H1 (cell line): ENCODE data around the gene DHX58. TPM values are rescaled to one million over a fixed set of nuclear protein-coding genes. Genes with fewer than 3 reads are reported as not detected.

Source experiments
- CTCF ChIA-PET: fragments of 300-600 bp; sonication (Branson Sonifier 250); formaldehyde crosslinking; loops from one replicate; lab custom pipeline; 2021; ENCODE audit not compliant: partially characterized antibody; lab: Charles Lee
- POLR2A ChIA-PET: fragments of 300-600 bp; sonication (Branson Sonifier 250); formaldehyde crosslinking; loops from one replicate; lab custom pipeline; 2021; ENCODE audit warnings: inconsistent platforms; ENCODE audit not compliant: partially characterized antibody; lab: Charles Lee
- DNase-seq, 2 experiments: peaks; one replicate each; pipeline versions ENCODE4 v3.0.0 to v3.0.0-alpha.2; 2010 to 2022; ENCODE audit warnings: low spot score in 2 of 2, low read depth in 1 of 2, mixed read lengths in 1 of 2
- FAIRE-seq: peaks from 2 replicates; lab custom pipeline; 2011; peaks lifted over from hg19 to GRCh38; lab: Jason Lieb, UNC
- H2AFZ ChIP-seq: 2 replicates; pipeline ENCODE4 v1.8.1; 2012; ENCODE audit warnings: low read length, inconsistent platforms
- H2AK5ac ChIP-seq: 2 replicates; pipeline ENCODE4 v1.6.1; 2013; ENCODE audit warnings: low read depth, low read length
- H2BK120ac ChIP-seq: replicated peaks from 2 replicates; pipeline ENCODE3; 2013; ENCODE audit warnings: low read depth, low read length, inconsistent platforms
- H2BK12ac ChIP-seq: 2 replicates; pipeline ENCODE4 v1.6.1; 2013; ENCODE audit warnings: low read depth, low read length
- H2BK15ac ChIP-seq: 2 replicates; pipeline ENCODE4 v1.6.1; 2013; ENCODE audit warnings: low read length
- H2BK20ac ChIP-seq: 2 replicates; pipeline ENCODE4 v1.6.1; 2013; ENCODE audit warnings: low read length
- H2BK5ac ChIP-seq: 2 replicates; pipeline ENCODE4 v1.6.1; 2013; ENCODE audit warnings: low read depth, low read length
- H3K14ac ChIP-seq: 2 replicates; pipeline ENCODE4 v1.6.1; 2013; ENCODE audit warnings: inconsistent platforms; ENCODE audit not compliant: insufficient read length
- H3K18ac ChIP-seq: 2 replicates; pipeline ENCODE4 v1.6.1; 2013; ENCODE audit warnings: low read length; ENCODE audit errors: extremely low read depth
- H3K23ac ChIP-seq: 2 replicates; pipeline ENCODE4 v1.6.1; 2013; ENCODE audit warnings: inconsistent platforms; ENCODE audit not compliant: insufficient read length
- H3K23me2 ChIP-seq: 2 replicates; pipeline ENCODE4 v1.6.1; 2013; ENCODE audit warnings: low read depth, low read length
- H3K27ac ChIP-seq: 2 replicates; pipeline ENCODE4 v1.6.1; 2011; ENCODE audit warnings: low read depth, low read length, inconsistent platforms
- H3K27me3 ChIP-seq, 4 experiments: replicated peaks in 1 of 4; 1 replicate in 1 of 4; 2 replicates in 3 of 4; pipeline versions ENCODE4 v1.6.1 to v1.8.1; 2011 to 2013; ENCODE audit warnings: low read length in 3 of 4, mild to moderate bottlenecking in 3 of 4, inconsistent platforms in 2 of 4, mixed read lengths in 2 of 4, moderate library complexity in 1 of 4; ENCODE audit not compliant: control insufficient read depth in 3 of 4, insufficient read depth in 3 of 4; ENCODE audit errors: extremely low read depth in 1 of 4
- H3K36me3 ChIP-seq, 4 experiments: 2 replicates each; pipeline versions ENCODE4 v1.6.1 to v1.8.1; 2011 to 2013; ENCODE audit warnings: mild to moderate bottlenecking in 4 of 4, low read length in 3 of 4, moderate library complexity in 2 of 4, control low read depth in 1 of 4, inconsistent platforms in 1 of 4; ENCODE audit not compliant: insufficient read depth in 4 of 4, control insufficient read depth in 2 of 4
- H3K4ac ChIP-seq: replicated peaks from 2 replicates; pipeline ENCODE3; 2013; ENCODE audit warnings: low read length, low read depth, mixed read lengths, inconsistent platforms; ENCODE audit not compliant: insufficient read length
- H3K4me1 ChIP-seq, 4 experiments: replicated peaks in 1 of 4; 1 replicate in 1 of 4; 2 replicates in 3 of 4; pipeline versions ENCODE4 v1.6.1 to v1.8.1; 2011 to 2013; ENCODE audit warnings: low read length in 3 of 4, inconsistent platforms in 2 of 4, mixed read lengths in 1 of 4; ENCODE audit not compliant: insufficient read depth in 4 of 4, control insufficient read depth in 3 of 4
- H3K4me2 ChIP-seq, 2 experiments: 2 replicates each; pipeline versions ENCODE4 v1.6.1 to v1.8.1; 2011 to 2013; ENCODE audit warnings: low read depth in 2 of 2, low read length in 2 of 2, control low read depth in 1 of 2, inconsistent platforms in 1 of 2, mild to moderate bottlenecking in 1 of 2; ENCODE audit not compliant: insufficient read depth in 1 of 2
- H3K4me3 ChIP-seq, 4 experiments: fragments of 200-600, 300-600 bp in 1 of 4; sonication (generic), shearing (Covaris generic), sonication (Bioruptor Twin) in 1 of 4; 2 replicates each; pipeline versions ENCODE4 v1.5.1 to v1.8.1; 2011 to 2016; ENCODE audit warnings: low read length in 4 of 4, low read depth in 3 of 4, control low read depth in 2 of 4, inconsistent platforms in 2 of 4, mild to moderate bottlenecking in 2 of 4, mixed read lengths in 1 of 4, moderate library complexity in 1 of 4; ENCODE audit not compliant: insufficient read depth in 2 of 4; ENCODE audit errors: extremely low read depth in 1 of 4
- H3K56ac ChIP-seq: replicated peaks from 2 replicates; pipeline ENCODE3; 2013; ENCODE audit warnings: low read depth, mild to moderate bottlenecking, mixed read lengths, low read length, inconsistent platforms; ENCODE audit not compliant: insufficient read length
- H3K79me1 ChIP-seq: 2 replicates; pipeline ENCODE4 v1.6.1; 2013; ENCODE audit warnings: low read depth, low read length, control low read depth
- H3K79me2 ChIP-seq, 2 experiments: 2 replicates each; pipeline versions ENCODE4 v1.6.1 to v1.8.1; 2012 to 2013; ENCODE audit warnings: low read length in 2 of 2, mild to moderate bottlenecking in 2 of 2, inconsistent platforms in 1 of 2; ENCODE audit not compliant: insufficient read depth in 2 of 2, control insufficient read depth in 1 of 2
- H3K9ac ChIP-seq, 4 experiments: replicated peaks in 1 of 4; 1 replicate in 1 of 4; 2 replicates in 3 of 4; pipeline versions ENCODE4 v1.6.1 to v1.8.1; 2011 to 2013; ENCODE audit warnings: low read depth in 3 of 4, low read length in 3 of 4, control low read depth in 2 of 4, mild to moderate bottlenecking in 2 of 4, moderate library complexity in 2 of 4, inconsistent platforms in 1 of 4; ENCODE audit errors: extremely low read depth in 1 of 4
- H3K9me3 ChIP-seq, 2 experiments: 2 replicates each; pipeline versions ENCODE4 v1.6.1 to v1.8.1; 2012 to 2013; ENCODE audit warnings: mild to moderate bottlenecking in 2 of 2, moderate library complexity in 2 of 2, control low read depth in 1 of 2, inconsistent platforms in 1 of 2, low read depth in 1 of 2, low read length in 1 of 2, mixed read lengths in 1 of 2; ENCODE audit not compliant: insufficient read depth in 2 of 2
- H4K20me1 ChIP-seq, 2 experiments: replicated peaks in 1 of 2; 2 replicates each; pipeline versions ENCODE3 to v1.8.1; 2011 to 2013; ENCODE audit warnings: inconsistent platforms in 2 of 2, low read length in 2 of 2, mild to moderate bottlenecking in 1 of 2; ENCODE audit not compliant: insufficient read depth in 2 of 2, control insufficient read depth in 1 of 2
- H4K5ac ChIP-seq: 2 replicates; pipeline ENCODE4 v1.6.1; 2013; ENCODE audit warnings: low read length, low read depth, mixed read lengths, inconsistent platforms; ENCODE audit not compliant: insufficient read length
- H4K8ac ChIP-seq: 2 replicates; pipeline ENCODE4 v1.8.0; 2013; ENCODE audit warnings: mild to moderate bottlenecking, moderate library complexity, low read length, inconsistent platforms; ENCODE audit not compliant: insufficient read depth; ENCODE audit errors: extremely low read depth
- H4K91ac ChIP-seq: replicated peaks from 2 replicates; pipeline ENCODE3; 2013; ENCODE audit warnings: low read length, mixed read lengths, inconsistent platforms; ENCODE audit not compliant: insufficient read length
- CEBPB ChIP-seq: IDR thresholded peaks from 2 replicates; pipeline ENCODE4 v1.6.1; 2012; ENCODE audit warnings: low read depth, low read length
- CHD1 ChIP-seq: IDR thresholded peaks from 2 replicates; pipeline ENCODE4 v1.6.1; 2012; ENCODE audit warnings: low read depth, low read length, improper control_type of control experiment
- CHD2 ChIP-seq: IDR thresholded peaks from 2 replicates; pipeline ENCODE4 v1.6.1; 2012; ENCODE audit warnings: low read length, improper control_type of control experiment
- HDAC2 ChIP-seq, 2 experiments: fragments of 300-600 bp in 1 of 2; sonication (generic) in 1 of 2; IDR thresholded peaks; 2 replicates each; pipeline ENCODE4 v1.6.1; 2011 to 2012; ENCODE audit warnings: low read depth in 2 of 2, low read length in 2 of 2, mild to moderate bottlenecking in 2 of 2, moderate library complexity in 2 of 2, borderline replicate concordance in 1 of 2, inconsistent platforms in 1 of 2
- JUND ChIP-seq: IDR thresholded peaks from 2 replicates; pipeline ENCODE4 v1.6.1; 2011; ENCODE audit warnings: mild to moderate bottlenecking, improper control_type of control experiment, low read length
- PHF8 ChIP-seq: fragments of 200-600 bp; sonication (generic); conservative IDR thresholded peaks from 2 replicates; pipeline ENCODE4 v1.7.1; 2012; ENCODE audit warnings: low read depth, mild to moderate bottlenecking, inconsistent platforms, low read length, moderate library complexity
- RXRA ChIP-seq: IDR thresholded peaks from 2 replicates; pipeline ENCODE4 v1.6.1; 2011; ENCODE audit warnings: low read depth, mild to moderate bottlenecking, low read length, moderate library complexity; ENCODE audit not compliant: insufficient read depth
- SIX5 ChIP-seq: IDR thresholded peaks from 2 replicates; pipeline ENCODE4 v1.6.1; 2011; ENCODE audit warnings: mild to moderate bottlenecking, low read depth, low read length
- TBP ChIP-seq: IDR thresholded peaks from 2 replicates; pipeline ENCODE4 v1.6.1; 2011; ENCODE audit warnings: low read depth, low read length, improper control_type of control experiment
- TCF12 ChIP-seq: IDR thresholded peaks from 2 replicates; pipeline ENCODE4 v1.6.1; 2011; ENCODE audit warnings: low read depth, mild to moderate bottlenecking, low read length
- WGBS, 2 experiments: shearing (Covaris generic) in 1 of 2; methylation state at CpG; one replicate each; pipeline versions ENCODE4 v1.1.6 to v1.1.7; 2013 to 2015; ENCODE audit warnings: low lambda C conversion rate in 2 of 2, mixed read lengths in 2 of 2, inconsistent platforms in 1 of 2, low coverage in 1 of 2, missing lambda C conversion rate in 1 of 2; ENCODE audit not compliant: insufficient replicate concordance in 2 of 2, insufficient coverage in 1 of 2, insufficient read length in 1 of 2; ENCODE audit errors: extremely low coverage in 1 of 2, missing lambda C conversion rate in 1 of 2; 5-methylcytosine and 5-hydroxymethylcytosine counted together
- polyA plus RNA-seq, 7 experiments: library from polyadenylated mRNA; depleted of rRNA in 3 of 7; stranded (reverse) in 5 of 7; unstranded in 2 of 7; fragments of >200 nt in 5 of 7; fragments of 200-250 nt in 2 of 7; gene quantifications; 1 replicate in 5 of 7; 2 replicates in 1 of 7; 4 replicates in 1 of 7; pipeline versions ENCODE4 v1.2.1 to v1.2.3, GENCODE V29; 2011 to 2013; ENCODE audit warnings: missing spikeins in 2 of 7, mixed read lengths in 2 of 7
- total RNA-seq: library from RNA; stranded (reverse); fragmentation: NEBNext Ultra II Directional; extraction: Animal tissue kit (Norgen Biotek cat#: 25700); gene quantifications from 2 replicates; pipeline ENCODE4 v1.2.1, GENCODE V29; 2021
- TF ChIP-seq, protein P1 (sequence below), 3 experiments: IDR thresholded peaks; 1 replicate in 2 of 3; 2 replicates in 1 of 3; pipeline versions ENCODE4 v1.5.1 to v1.6.1; 2011; ENCODE audit warnings: low read length in 3 of 3, mild to moderate bottlenecking in 3 of 3, inconsistent platforms in 2 of 3, low read depth in 1 of 3, moderate library complexity in 1 of 3; ENCODE audit not compliant: insufficient read depth in 1 of 3; ENCODE audit errors: control extremely low read depth in 1 of 3

The DHX58 gene
- total and polyA plus RNA-seq, 2 of the 8 experiments (the other 6 are each of a cell fraction or from before 2014, with no cell fraction given): 5.6 to 9.9 TPM

DNA sequence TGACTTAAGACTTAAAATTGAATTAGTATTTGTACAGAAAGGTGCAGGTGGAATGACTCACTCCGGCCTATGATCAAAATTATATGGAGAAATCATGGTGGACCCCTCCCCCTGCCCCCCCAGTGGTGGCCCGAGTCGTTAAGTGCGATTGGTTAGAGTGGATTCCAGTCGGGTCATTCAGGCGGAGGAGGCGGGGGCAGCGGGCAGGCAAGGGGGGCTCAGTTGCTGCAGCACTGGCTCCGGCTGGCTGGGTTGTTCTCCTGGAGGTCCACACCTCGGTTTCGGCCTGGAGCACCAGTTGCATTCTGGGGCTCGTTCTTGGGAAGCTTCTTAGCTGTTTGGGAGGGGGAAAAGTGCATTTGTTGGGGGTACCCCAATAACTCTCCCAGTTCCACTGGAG is 13.1 kb upstream of the DHX58 start:
- H4K8ac ChIP-seq: no peak overlapping the region; the same call in 1 of the 2 replicates
- H3K4me1 ChIP-seq: peaks cover 0 to 16% (median 12%) of the 10 kb centered on the region in 4 experiments; a peak in 6 of 7 replicates
- WGBS, 2 experiments: 93% methylated on average over 11 of the region's 12 CpGs; no CpG with 5 or more reads in 1 of the 2 experiments
- no peak overlapping the region for H4K5ac ChIP-seq
- H4K91ac ChIP-seq: no peak overlapping the region
- H3K27ac ChIP-seq: no peak overlapping the region
- 0 out of 2 replicates have a peak, but pooled peaks cover 2% of the 10 kb centered on the region for H3K79me1 ChIP-seq
- no peak for DNase-seq
- no peak overlapping the region for H2AFZ ChIP-seq
- H3K4me2 ChIP-seq: no peak overlapping the region
- no peaks in the 10 kb centered on the region for H3K9me3 ChIP-seq
- ChIA-PET POLR2A (no interaction called here), CTCF (interaction anchor here (1.1 to 39.4 kb wide), 4 partner anchors 13 to 97 kb away, joined by 3 to 1084 read pairs (median 164); partner anchors contain the start of genes DNAJC7, NKIRAS2 and ZNF385C)
- no peaks in the 10 kb centered on the region for H3K79me2 ChIP-seq
- no peak overlapping the region for H3K4ac ChIP-seq
- no peak overlapping the region for H3K56ac ChIP-seq
- H2BK120ac ChIP-seq: no peak overlapping the region
- no peak for FAIRE-seq
- no peak overlapping the region for H3K23ac ChIP-seq
- no peak overlapping the region for H3K18ac ChIP-seq
- H4K20me1 ChIP-seq: peaks cover 7 to 9% of the 10 kb centered on the region in 2 experiments
- H2BK12ac ChIP-seq: no peak overlapping the region
- no peak overlapping the region for H2BK15ac ChIP-seq
- peaks cover 6 to 47% (median 25%) of the 10 kb centered on the region in 4 experiments for H3K36me3 ChIP-seq
- H2AK5ac ChIP-seq: no peak overlapping the region
- H3K14ac ChIP-seq: no peak overlapping the region
- no peaks in the 10 kb centered on the region; a peak in 2 of 7 replicates for H3K27me3 ChIP-seq
- peaks cover 8% of the 10 kb centered on the region for H3K23me2 ChIP-seq
- H3K9ac ChIP-seq: no peak overlapping the region
- no peak overlapping the region for H2BK20ac ChIP-seq
- no peak overlapping the region for H3K4me3 ChIP-seq
- no peak overlapping the region for H2BK5ac ChIP-seq
- TF ChIP-seq JUND (no peak), SIX5 (no peak), CEBPB (no peak), PHF8 (no peak), HDAC2 (IDR thresholded peaks at IDR 0.05; ENCODE audit: borderline replicate concordance in 1 of 2, low read depth in 2 of 2, low read length in 2 of 2) (no peak), RXRA (no peak), CHD2 (no peak), TCF12 (no peak), TBP (no peak), CHD1 (no peak)
- TF ChIP-seq, protein P1, sequence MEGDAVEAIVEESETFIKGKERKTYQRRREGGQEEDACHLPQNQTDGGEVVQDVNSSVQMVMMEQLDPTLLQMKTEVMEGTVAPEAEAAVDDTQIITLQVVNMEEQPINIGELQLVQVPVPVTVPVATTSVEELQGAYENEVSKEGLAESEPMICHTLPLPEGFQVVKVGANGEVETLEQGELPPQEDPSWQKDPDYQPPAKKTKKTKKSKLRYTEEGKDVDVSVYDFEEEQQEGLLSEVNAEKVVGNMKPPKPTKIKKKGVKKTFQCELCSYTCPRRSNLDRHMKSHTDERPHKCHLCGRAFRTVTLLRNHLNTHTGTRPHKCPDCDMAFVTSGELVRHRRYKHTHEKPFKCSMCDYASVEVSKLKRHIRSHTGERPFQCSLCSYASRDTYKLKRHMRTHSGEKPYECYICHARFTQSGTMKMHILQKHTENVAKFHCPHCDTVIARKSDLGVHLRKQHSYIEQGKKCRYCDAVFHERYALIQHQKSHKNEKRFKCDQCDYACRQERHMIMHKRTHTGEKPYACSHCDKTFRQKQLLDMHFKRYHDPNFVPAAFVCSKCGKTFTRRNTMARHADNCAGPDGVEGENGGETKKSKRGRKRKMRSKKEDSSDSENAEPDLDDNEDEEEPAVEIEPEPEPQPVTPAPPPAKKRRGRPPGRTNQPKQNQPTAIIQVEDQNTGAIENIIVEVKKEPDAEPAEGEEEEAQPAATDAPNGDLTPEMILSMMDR (IDR thresholded peaks at IDR 0.05; ENCODE audit: control extremely low read depth in 1 of 3, insufficient read depth in 1 of 3, low read depth in 1 of 3, low read length in 3 of 3): no peak
